Measurements from ENCODE around the gene BROX. TPM values are rescaled to one million over a fixed set of nuclear protein-coding genes. Genes with fewer than 3 reads are reported as not detected.
"Not testable (repeated sequence)": the region's sequence is repeated elsewhere in the genome, so short reads cannot be mapped to it uniquely, and the experiment has no call there.

Gene BROX
- total RNA-seq, 1 experiment from 2014 or later: 65.9 TPM

GRCh38 chr1:222759451-222760035, 47.2 kb downstream of the BROX start:
- in situ Hi-C loops (cut with HindIII; ENCODE audit: low pct_unique_long_range_greater_than_20kb, low sequenced_read_pairs): no loop called here
- DNase-seq (ENCODE audit: low read depth): no peak

- in situ Hi-C loops (cut with HindIII; ENCODE audit: low pct_unique_long_range_greater_than_20kb, low sequenced_read_pairs): no loop called here
Measured at GRCh38 chr1:222761083-222761482, 48.7 kb downstream of the BROX start.

GRCh38 chr1:222762178-222762577, 49.8 kb downstream of the BROX start:
- DNase-seq (ENCODE audit: low read depth); in situ Hi-C loops (cut with HindIII; ENCODE audit: low pct_unique_long_range_greater_than_20kb, low sequenced_read_pairs): not testable (repeated sequence)

More at GRCh38 chr1:222761083-222761482, 48.7 kb downstream of the BROX start:
- DNase-seq (ENCODE audit: low read depth): no peak

- in situ Hi-C loops (cut with HindIII; ENCODE audit: low pct_unique_long_range_greater_than_20kb, low sequenced_read_pairs): no loop called here
- DNase-seq (ENCODE audit: low read depth): no peak
Measured at GRCh38 chr1:222767152-222767571, 54.8 kb downstream of the BROX start.

DNA sequence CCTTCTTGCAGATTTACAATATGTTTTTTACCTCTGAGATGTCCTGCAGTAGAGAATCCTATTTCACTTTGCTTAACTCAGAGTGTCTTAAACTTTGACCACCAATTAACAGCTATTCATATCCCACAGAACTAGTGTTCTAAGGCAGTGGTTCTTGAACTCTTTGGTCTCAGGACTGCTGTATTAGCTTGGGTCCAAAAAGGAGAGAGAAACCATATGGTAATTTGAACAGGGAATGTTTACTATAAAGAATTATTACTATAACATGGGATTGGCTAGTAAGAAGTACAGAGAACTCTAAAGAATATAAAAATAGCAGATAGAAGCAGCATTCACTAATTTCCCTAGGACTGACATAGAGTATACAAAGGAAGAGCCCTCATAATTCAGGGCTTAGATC, 56.2 kb downstream of the BROX start:
- in situ Hi-C loops (cut with HindIII; ENCODE audit: low pct_unique_long_range_greater_than_20kb, low sequenced_read_pairs): no loop called here
- no peak for DNase-seq (ENCODE audit: low read depth)

- in situ Hi-C loops (cut with HindIII; ENCODE audit: low pct_unique_long_range_greater_than_20kb, low sequenced_read_pairs): no loop called here
- DNase-seq (ENCODE audit: low read depth): no peak
Measured at GRCh38 chr1:222769181-222769580, 56.8 kb downstream of the BROX start.

- in situ Hi-C loops (cut with HindIII; ENCODE audit: low pct_unique_long_range_greater_than_20kb, low sequenced_read_pairs): no loop called here
- DNase-seq (ENCODE audit: low read depth): peak; percentile 63
Measured at GRCh38 chr1:222769971-222770620, 57.7 kb downstream of the BROX start.

GRCh38 chr1:222772996-222773379, 60.6 kb downstream of the BROX start:
- in situ Hi-C loops (cut with HindIII; ENCODE audit: low pct_unique_long_range_greater_than_20kb, low sequenced_read_pairs): no loop called here
- no peak for DNase-seq (ENCODE audit: low read depth)

- no peak for DNase-seq (ENCODE audit: low read depth)
- in situ Hi-C loops (cut with HindIII; ENCODE audit: low pct_unique_long_range_greater_than_20kb, low sequenced_read_pairs): no loop called here
Measured at GRCh38 chr1:222777463-222777862, 65.1 kb downstream of the BROX start.

- in situ Hi-C loops (cut with HindIII; ENCODE audit: low pct_unique_long_range_greater_than_20kb, low sequenced_read_pairs): no loop called here
- DNase-seq (ENCODE audit: low read depth): peak; percentile 52
Measured at GRCh38 chr1:222777977-222778376, 65.6 kb downstream of the BROX start.

- in situ Hi-C loops (cut with HindIII; ENCODE audit: low pct_unique_long_range_greater_than_20kb, low sequenced_read_pairs): no loop called here
- no peak for DNase-seq (ENCODE audit: low read depth)
Measured at GRCh38 chr1:222781251-222781650, 68.9 kb downstream of the BROX start.

DNA sequence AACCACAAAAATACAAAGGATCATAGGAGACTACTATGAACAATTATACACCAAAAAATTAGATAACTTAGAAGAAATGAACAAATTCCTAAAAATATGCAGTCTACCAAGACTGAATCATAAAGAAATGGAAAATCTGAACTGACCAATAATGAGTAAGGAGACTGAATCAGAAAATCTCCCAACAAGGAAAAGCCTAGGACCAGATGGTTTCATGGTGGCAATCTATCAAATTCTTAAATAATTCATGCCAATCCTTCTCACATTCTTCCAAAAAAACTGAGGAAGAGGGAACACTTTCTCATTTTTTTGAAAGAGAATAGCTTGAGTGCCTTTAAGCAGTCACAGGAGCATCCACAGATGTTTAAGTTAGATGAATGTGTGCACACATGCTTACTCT, 70.7 kb downstream of the BROX start:
- in situ Hi-C loops (cut with HindIII; ENCODE audit: low pct_unique_long_range_greater_than_20kb, low sequenced_read_pairs): no loop called here
- DNase-seq (ENCODE audit: low read depth): no peak

GRCh38 chr1:222784371-222784770, 72.0 kb downstream of the BROX start:
- DNase-seq (ENCODE audit: low read depth): no peak

More at GRCh38 chr1:222784371-222784770, 72.0 kb downstream of the BROX start:
- in situ Hi-C loops (cut with HindIII; ENCODE audit: low pct_unique_long_range_greater_than_20kb, low sequenced_read_pairs): no loop called here

Other genes starting within 250 kb of the BROX start
- 7.4 and 11.3 TPM in 2 replicates for gene HHIPL2, start 164.5 kb upstream of the BROX start, total RNA-seq (2014; rRNA removed; shearing (Covaris generic); ENCODE audit: low replicate concordance)
- gene TAF1A, start 122.6 kb upstream of the BROX start, total RNA-seq (2014; rRNA removed; shearing (Covaris generic); ENCODE audit: low replicate concordance): 10.6 and 12.2 TPM in 2 replicates
- 19.1 and 25.5 TPM in 2 replicates for gene MIA3, start 94.5 kb upstream of the BROX start, total RNA-seq (2014; rRNA removed; shearing (Covaris generic); ENCODE audit: low replicate concordance)
- gene AIDA, start 73 bp upstream of the BROX start, total RNA-seq (2014; rRNA removed; shearing (Covaris generic); ENCODE audit: low replicate concordance): 28.8 and 37.5 TPM in 2 replicates
- gene FAM177B, start 24.6 kb downstream of the BROX start, total RNA-seq (2014; rRNA removed; shearing (Covaris generic); ENCODE audit: low replicate concordance): 1.4 TPM in 1 of 2 replicates, not detected in the other
- gene DISP1, start 102.5 kb downstream of the BROX start, total RNA-seq (2014; rRNA removed; shearing (Covaris generic); ENCODE audit: low replicate concordance): 3.9 and 6.8 TPM in 2 replicates